Stimulated activated CD4-positive, alpha-beta T cell treated with anti-CD3 and anti-CD28 coated beads, Interleukin-15, amount 100 ng/mL, for 48 hours (primary cell): ENCODE data around the gene STIM1.
"Not testable (repeated sequence)": the region's sequence is repeated elsewhere in the genome, so short reads cannot be mapped to it uniquely, and the experiment has no call there.

ENCODE experiments used
- DNase-seq, 2 donors: peaks; one replicate each; pipeline ENCODE4 v3.0.0-alpha.2; 2020; ENCODE audit warnings: low read depth in 2 of 2

Gene STIM1

DNA sequence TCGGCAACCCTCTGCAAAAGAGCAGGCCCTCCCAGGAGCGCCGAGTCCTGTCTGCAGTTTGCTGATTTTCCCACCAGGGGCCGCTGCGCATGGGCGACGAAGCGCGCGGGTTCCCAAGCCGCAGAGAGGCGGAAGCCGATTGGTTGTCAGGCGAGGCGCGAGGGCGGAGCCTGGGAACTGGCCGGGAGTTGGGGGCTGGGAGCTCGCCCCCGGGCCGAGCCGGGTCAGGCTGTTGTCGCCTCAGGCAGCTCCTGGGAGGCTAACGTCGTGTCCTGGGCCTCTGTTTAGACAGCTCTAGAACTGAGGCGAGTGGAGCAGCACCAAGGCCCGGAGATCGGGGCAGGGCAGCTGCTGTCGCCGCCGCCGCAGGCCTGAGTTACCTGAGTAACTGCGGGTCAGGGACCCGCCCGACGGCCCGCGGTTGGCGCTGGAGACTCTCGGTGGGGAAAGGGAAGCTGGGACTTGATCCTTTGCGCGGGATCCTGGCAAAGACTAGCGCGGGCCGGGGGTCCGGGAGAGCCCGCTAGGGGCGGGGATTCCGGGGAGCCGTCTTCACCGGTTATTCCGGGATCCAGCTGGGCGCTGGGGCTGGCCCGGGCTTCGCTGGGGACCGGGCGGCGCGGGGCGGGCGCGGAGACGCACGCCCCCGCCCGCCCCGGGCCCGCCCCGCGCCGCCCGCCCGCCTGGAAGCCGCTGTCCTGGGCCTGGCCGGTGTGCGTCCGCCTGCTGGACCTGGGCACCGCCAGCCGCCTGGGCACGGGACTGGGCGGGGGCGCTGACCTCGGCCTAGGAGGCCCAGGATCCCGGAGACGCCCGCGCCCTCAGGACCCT, at the start of gene STIM1:
Gene STIM1, plus strand, starts transcription at position 688 of the 831 bp plus-strand sequence. CDS start 607 bp downstream, outside the sequence.
- DNase-seq, result peak; percentile 96 to 99

DNA sequence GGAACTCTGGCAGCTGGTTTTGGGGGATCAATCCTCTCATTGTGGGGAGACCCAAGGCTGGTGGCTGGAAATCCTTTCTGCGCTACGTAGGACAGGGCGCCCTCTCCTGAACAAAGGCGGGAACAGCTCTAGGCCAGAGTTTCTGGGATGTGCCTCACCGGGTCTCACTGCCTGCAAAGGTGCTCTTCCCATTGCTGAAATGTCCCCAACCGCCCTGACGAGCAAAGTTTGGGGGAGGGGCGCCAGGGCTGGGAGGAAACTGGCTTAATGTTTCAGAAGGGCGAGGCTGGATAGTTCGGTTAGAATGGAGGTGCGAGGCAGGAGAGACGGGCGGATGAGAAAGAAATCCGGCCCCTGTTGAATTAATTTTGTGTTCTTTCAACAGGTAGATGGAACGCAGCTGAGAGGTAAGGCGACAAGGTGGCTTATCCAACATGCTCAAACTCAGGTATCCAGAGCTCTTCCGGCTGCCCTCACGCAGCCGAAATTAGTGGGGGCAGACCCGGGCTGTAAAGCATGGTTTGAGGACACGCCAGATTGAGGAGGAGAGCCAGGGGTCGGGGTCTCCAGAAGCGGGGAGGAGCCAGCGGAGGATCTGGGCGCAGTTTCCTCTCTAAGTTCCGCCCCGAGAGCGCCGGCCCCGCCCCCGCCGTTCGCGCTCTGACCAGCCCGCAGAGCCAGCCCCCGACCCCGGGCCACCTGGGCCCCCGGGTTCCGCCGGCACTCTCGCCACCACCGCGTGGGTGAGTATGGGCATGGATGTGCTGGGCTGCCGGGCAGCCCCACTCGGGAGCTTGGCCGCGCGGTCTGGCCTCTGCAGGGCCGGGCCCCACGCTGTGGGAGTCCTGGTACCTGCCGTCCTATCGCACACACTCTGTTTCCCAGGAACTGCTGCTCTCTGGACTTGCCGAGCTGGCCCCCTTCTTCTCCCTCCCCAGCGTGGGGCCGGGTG, 47.3 kb upstream of the STIM1 start, which contains the start of gene PGAP2:
Gene PGAP2, plus strand, starts transcription at position 652 of the 952 bp plus-strand sequence. CDS start 2,700 bp downstream, outside the sequence.
- DNase-seq, result peak in 1 of 2 donors; percentile 49

DNA sequence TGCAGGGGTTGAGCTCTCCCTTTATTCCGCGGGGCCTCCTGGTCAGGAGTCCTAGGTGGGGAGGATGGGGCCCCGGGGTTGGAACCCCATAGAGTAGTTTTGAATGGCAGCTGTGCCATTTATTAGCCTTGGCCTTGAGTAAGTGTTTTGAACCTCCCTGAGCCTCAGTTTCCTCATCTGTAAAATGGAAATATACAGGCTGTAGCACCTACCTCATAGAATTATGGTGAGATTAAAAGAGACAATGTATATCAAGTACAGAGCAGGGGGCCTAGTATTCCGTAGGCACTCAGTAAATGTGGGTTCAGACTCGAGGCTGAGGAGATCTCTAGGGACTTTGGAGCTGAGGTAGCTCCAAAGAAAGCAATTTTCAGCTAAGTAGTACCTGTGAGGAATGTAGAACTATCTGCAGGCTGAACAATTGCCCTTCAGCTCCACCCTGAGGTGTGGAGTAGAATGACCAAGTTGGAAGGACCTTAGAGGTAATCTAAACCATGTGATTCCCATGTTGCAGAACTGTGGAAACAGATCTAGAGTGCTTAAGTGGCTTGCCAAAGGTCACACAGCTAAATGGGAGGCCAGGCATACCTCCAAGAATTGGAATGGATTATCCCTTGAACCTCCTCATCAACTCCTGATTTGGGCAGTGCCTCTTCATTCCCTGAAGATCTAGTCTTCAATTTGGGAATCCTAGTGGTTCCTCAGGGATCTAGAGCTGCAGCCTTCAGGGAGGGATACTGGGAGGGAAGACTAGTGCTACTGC, 46.4 kb upstream of the STIM1 start:
- no peak for DNase-seq

DNA sequence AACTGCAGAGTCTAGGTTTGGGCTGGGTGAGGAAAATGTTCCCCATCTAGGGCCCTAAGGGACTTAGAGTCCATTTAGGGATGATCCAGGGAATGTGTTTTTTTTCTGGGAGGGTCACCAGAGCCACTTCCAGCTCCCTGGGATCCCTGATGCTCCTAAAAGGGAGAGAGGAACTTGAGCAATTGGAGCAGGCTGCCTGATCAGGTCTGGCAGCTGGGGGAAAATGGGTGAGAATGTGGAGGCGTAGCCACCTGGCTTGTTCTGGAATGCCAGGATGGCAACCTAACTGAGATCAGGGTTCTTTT, 45.9 kb upstream of the STIM1 start:
- DNase-seq, result no peak

DNA sequence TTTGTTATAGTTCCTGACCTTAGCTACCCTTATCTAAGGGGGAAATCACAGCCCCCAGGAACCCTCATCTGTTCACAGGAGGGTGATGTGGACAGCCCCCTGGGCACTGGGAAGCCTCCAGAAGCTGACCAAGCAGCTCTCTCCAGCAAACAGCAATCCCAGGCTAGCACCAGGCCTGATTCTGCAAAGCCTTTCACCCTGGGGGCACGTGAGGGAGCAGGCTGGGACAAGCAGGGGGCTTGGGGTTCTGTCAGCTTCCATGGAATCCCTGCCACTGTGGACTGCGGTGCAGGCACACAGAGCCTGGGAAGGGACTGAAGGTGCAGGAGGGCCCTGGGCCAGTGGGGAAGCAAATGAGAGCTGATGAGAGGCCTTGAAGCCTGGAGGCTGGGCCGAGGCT, 45.0 kb upstream of the STIM1 start:
- no peak for DNase-seq

DNA sequence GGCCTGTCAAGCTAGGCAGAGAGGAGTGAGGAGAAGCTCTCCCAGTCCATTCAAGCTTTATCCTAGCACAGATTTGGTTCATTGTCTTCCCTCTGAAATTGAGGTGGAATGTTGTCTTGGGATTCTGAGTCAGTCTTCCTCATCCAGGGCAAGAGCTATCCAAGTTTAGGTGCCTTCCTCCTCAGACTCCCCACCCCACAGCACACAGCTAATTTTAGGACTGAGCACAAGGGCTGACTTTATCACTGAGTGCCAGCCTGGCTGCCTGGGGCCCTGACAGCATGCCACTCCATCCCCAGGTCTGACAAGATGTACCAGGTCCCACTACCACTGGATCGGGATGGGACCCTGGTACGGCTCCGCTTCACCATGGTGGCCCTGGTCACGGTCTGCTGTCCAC, 44.5 kb upstream of the STIM1 start:
- no peak for DNase-seq

DNA sequence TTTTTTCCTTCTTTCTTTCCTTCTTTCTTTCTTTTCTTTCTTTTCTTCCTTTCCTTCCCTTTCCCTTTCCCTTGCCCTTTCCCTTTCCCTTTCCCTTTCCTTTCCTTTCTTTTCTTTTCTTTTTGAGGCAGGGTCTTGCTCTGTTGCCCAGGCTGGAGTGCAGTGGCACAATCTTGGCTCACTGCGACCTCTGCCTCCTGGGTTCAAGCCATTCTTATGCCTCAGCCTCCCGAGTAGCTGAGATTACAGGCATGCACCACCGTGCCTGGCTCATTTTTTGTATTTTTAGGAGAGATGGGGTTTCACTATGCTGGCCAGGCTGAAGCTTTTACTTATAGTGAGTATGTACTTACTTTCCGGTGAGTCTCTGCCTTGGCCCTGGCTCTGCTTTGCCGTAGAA, 40.6 kb upstream of the STIM1 start:
- DNase-seq, result not testable (repeated sequence)

DNA sequence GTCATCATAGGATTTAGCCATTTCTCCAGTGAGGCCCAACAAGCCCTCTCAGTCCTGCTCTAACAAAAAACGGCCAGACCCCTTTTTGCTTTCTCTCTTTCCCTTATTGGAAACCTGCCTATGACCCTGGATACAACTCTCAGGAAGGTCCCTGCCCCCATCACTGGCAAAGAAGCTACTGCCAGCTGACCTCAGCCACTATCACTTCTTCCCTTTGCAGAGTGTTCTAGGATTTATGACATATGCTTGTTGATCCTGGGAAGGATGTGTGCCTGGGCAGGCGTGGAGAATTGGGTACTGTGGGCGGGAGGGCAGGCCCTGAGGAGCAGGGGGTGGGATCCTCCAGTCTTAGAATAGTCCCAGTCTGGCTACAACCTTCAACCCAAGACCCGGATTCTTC, 39.6 kb upstream of the STIM1 start:
- no peak for DNase-seq

DNA sequence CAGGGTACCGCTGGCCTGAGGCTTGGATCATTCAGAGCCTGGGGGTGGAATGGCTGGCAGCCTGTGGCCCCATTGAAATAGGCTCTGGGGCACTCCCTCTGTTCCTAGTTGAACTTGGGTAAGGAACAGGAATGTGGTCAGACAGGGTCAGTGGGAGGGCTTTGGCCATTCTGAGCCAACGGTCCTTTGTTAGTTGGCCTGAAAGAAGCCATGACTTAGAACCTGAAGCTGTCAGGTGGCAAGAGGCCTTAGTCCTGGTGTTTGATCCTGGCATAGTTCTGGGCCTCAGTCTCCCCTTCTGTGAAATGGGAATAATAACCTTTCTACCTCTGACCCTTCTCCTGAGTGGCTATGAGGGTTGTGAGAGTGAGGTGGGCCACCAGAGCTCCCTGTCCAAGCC, 38.8 kb upstream of the STIM1 start:
- DNase-seq, result no peak

DNA sequence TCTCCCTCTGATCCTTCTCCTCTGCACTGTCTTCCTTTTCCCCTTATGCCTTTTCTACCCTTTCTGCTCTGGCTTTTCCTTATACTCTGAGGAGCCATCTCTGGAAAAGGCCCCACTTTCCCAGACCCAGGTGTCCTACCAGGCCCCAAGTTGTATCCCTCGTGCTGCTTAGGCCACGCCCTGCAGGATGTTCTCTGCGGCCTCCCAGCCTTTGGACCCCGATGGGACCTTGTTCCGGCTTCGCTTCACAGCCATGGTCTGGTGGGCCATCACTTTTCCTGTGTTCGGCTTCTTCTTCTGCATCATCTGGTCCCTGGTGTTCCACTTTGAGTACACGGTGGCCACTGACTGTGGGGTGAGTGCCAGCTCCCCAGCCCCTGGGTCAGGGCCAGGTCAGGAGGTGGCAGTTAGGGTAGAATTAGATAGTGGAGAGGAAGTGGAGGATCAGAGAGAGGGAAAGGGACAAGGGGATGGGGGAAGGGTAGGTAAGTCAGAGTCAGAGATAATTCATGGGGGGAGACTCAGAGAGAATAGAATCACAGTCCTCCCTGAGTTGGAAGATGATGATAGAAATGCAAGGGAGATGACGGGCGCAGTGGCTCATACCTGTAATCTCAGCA, 38.2 kb upstream of the STIM1 start:
- no peak for DNase-seq

DNA sequence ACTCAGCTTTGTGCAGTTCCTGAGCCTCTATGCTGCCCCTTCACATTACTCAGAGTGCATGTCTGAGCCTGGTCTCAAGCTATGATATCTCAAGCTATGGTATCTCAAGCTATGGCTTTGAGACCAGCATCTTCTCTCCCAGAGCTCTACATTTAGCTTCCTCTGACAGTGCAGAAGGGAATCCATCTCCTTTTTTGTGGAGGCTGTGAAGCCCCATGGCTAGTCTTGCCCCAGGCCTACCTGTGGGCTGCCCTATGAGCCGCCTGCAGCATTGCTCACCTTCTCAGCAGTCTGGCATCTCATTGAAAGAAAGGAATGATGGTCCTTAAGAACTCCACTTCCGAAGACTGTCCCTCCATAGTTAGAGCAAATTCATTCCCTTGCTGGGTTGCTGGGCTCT, 34.5 kb upstream of the STIM1 start:
- DNase-seq, result no peak

DNA sequence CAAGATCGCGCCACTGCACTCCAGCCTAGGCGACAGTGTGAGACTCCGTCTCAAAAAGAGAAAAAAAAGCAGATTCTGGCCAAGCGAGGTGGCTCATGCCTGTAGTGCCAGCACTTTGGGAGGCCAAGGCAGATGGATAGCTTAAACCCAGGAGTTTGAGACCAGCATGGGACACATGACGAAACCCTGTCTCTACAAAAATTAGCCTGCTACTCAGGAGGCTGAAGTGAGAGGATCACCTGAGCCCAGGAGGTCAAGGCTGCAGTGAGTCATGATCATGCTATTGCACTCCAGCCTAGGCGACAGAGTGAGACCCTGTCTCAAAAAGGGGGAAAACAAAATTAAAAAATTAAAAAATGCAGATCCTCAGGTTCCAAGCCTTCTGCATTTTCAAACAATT, 33.2 kb upstream of the STIM1 start:
- no peak for DNase-seq

DNA sequence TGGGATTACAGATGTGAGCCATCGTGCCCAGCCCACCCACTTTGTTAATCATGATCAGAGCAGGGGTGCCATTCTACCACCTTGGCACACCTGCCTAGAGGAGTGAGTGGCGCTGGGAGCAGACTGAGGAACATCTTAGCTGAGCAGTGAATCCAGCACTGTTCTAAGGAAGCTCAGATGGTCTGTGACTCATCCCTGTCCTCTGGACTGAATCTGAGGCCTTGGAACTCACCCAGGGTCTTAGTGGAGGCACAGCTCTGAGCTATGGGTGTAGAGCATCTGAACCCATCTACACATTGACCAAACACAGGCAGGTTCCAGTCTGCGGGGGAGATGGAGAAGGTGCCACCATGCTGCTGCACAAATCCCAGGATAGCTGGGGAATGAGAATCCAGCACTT, 32.2 kb upstream of the STIM1 start:
- no peak for DNase-seq

DNA sequence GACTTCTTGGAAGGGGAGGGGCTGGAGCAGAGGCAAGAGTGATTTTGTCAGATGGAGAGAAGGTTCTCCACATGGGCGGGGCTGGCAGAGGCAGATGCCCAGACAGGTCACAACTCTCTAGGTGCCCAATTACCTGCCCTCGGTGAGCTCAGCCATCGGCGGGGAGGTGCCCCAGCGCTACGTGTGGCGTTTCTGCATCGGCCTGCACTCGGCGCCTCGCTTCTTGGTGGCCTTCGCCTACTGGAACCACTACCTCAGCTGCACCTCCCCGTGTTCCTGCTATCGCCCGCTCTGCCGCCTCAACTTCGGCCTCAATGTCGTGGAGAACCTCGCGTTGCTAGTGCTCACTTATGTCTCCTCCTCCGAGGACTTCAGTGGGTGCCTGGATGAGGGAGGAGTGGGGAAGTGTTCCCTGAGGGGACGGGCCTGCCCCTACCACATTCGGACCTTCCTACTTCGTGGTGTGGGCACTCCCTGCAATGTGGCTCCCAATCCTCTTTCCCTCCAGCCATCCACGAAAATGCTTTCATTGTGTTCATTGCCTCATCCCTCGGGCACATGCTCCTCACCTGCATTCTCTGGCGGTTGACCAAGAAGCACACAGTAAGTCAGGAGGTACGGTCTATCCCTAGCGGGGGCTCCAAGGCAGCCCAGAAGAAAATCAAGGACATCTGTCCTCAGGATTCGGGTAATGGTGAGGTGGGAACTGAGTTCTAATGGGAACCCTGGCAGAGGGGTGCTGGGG, 31.5 kb upstream of the STIM1 start:
- no peak for DNase-seq

DNA sequence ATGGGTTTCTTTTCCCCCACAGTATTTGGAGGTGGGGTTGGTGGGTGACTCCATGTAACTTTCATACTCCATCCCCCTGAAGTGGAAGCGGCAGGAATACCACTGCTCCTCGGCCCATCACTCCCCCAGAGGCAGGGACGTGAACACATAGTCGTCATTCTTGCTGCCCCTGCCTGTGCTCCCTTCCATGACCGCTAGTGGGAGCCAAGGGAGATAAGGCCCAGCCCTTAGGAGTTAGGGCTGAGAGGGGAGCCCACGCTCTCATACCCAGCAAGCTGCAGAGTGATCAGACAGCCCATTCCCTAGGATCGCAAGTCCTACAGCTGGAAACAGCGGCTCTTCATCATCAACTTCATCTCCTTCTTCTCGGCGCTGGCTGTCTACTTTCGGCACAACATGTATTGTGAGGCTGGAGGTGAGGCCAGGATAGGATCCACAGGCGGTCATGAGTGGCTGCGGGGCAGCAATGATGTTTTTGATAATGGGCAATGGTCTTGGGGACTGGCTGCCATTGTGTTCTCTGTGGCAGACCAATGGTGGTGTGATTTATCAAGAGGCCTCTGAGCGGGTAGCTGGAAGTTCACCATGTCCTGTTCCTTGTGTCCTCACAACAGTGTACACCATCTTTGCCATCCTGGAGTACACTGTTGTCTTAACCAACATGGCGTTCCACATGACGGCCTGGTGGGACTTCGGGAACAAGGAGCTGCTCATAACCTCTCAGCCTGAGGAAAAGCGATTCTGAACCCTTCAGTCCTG, 30.6 kb upstream of the STIM1 start:
- peak; percentile 62 to 75 for DNase-seq

DNA sequence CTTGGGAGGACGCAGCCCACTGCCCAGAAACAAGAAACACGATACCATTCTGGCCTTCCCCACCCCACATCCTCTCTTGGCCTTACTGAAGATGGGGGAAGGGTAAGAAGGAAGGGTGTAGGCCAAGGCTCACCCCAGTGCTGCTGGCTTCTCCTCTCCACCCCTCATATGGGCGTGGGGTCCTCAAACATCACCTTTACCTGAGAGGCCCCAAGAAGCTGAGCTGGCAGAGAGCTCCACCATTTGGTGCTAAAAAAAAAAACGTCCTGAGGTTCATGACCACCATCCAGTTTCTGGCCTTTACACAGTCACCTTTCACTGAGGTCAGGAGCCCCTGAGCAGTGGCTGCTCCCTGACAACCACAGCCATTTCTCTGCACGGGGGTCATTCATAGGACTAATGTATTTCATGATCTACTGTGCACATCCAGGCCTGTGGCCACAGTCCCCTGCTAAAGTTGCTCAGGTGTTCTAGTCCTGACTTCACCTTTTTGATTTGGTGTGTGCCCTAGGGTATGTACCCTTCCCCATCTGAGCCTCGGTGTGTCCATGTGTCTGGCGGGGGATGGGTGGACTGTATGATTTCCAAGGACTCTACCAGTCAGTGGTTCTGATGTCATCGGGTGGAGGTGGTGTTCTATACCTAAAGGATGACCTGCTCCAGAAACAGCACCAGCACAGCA, 29.9 kb upstream of the STIM1 start:
- DNase-seq, result no peak

DNA sequence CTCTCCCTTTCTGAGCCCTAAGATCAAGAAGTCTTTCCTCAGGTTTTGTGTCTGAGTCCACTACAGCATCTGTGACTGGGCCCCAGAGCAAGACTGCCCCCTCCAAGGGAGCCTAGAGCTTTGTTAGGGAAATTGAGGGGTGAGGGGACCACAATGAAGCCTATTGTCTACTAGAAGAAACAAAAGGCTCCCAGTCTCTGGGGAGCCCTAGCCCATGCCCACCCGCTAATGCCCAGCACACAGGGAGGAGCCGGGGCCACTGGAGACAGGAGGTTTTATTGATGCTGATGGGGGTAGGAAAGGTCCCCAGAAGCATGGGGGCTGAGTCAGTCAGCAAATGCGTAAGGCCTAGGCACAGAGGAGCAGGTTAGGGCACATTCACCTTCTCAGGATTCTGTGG, 28.7 kb upstream of the STIM1 start:
- no peak for DNase-seq

DNA sequence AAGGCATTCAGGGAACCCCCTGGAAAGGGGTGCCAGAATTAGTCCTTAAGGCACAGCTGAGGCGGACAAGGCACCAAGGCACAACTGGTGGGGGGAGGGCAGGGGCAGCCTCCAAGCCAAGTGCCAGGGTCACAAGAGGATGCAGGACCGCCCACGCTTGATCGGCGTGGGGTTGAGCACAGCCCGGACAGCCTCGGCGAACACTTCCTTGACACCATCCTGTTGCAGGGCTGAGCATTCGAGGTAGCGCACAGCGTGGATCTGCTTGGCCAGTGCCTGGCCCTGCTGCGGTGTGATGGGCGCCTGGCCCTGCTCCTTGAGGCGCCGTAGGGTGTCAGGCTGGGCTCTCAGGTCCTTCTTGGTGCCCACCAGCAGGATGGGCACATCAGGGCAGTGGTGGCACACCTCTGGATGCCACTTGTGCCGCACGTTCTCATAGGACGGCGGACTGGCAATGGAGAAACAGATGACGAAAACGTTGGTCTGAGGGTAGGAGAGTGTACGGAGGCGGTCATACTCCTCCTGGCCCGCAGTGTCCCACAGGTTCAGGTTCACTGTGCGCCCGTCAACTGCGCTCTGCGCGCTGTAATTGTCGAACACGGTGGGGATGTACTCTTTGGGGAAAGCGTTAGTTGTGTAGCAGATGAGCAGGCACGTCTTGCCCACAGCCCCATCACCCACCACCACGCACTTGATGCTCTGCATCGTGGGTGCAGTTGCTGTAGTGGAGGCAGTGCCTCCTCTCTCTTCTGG, 27.9 kb upstream of the STIM1 start:
- no peak for DNase-seq

DNA sequence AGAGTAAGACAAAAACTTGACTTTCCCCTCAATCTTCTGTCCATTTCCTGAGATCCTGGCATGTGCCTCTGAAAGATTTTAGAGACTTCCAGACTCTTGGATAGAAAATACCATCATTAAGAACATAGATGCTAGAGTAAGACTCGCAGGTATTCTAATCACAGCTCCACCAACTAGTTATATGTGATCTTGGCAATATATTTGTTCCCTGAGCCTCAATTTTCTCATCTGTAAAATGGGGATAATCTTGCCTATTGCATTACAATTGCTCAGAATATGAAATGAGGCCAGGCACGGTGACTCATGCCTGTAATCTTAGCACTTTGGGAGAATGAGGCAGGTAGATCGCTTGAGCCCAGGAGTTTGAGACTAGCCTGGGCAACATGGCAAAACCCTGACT, 25.4 kb upstream of the STIM1 start:
- DNase-seq, result no peak
